ENCODE measurements around the gene IGSF11.

IGSF11 gene

DNA sequence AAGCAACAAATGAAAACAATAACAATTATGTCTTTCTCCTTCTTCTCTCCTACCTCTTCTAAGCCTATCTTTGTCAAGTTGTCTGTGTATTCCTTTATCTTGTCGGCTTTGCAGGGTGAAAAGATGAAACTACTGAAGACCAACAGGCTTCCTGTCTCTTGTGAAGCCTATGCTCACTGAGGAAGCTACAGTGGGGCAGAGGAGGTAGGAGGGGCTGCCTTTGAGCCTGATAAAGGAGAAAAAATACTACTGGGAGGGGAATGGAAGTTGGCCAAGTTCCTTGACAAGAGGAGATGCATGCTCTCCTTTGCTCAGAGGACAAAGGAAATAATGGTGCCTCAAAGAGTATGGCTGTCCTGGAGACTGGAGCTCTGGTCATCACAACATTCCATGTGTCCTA lies 92.0 kb downstream of the IGSF11 start:
- POLR2A ChIA-PET, result no interaction called here
- TF ChIP-seq CTBP1 (IDR thresholded peaks at IDR 0.05; ENCODE audit: borderline replicate concordance) (no peak), TARDBP (IDR thresholded peaks at IDR 0.05) (no peak), FOXA1 (IDR thresholded peaks at IDR 0.05) (no peak), SUZ12 (IDR thresholded peaks at IDR 0.05) (no peak), FOXM1 (IDR thresholded peaks at IDR 0.05; ENCODE audit: borderline replicate concordance) (no peak), ELF4 (IDR thresholded peaks at IDR 0.05) (no peak), LEF1 (IDR thresholded peaks at IDR 0.05; ENCODE audit: borderline replicate concordance) (no peak), FOXK2 (IDR thresholded peaks at IDR 0.05) (no peak), SP1 (IDR thresholded peaks at IDR 0.05) (no peak), L3MBTL2 (conservative IDR thresholded peaks at IDR 0.05) (no peak), ZNF384 (IDR thresholded peaks at IDR 0.05) (no peak)
- DNase-seq (ENCODE audit: extremely low spot score), result no peak
- CTCF ChIA-PET, result no interaction called here

DNA sequence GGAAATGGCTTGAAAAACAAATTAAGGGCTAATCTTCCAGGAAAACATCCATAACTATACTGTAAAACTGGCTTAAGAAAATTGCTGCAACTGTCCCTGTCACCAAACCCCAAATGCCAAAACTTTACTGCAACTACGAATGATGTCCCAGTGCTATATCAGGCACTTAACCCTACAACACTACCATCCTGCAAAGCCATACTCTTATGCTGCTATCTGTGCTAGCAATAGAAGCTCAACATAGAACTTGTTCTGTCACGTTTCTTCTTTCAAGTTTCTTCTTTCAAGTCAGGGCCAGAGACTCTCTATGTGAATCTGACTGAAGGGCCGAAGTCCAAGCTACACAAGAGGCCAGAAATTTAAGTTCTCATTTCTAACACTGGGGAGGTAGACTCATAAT lies 92.5 kb downstream of the IGSF11 start:
- ChIA-PET CTCF (no interaction called here), POLR2A (no interaction called here)
- DNase-seq (ENCODE audit: extremely low spot score), result no peak
- TF ChIP-seq CTBP1 (IDR thresholded peaks at IDR 0.05; ENCODE audit: borderline replicate concordance) (no peak), SP1 (IDR thresholded peaks at IDR 0.05) (no peak)

DNA sequence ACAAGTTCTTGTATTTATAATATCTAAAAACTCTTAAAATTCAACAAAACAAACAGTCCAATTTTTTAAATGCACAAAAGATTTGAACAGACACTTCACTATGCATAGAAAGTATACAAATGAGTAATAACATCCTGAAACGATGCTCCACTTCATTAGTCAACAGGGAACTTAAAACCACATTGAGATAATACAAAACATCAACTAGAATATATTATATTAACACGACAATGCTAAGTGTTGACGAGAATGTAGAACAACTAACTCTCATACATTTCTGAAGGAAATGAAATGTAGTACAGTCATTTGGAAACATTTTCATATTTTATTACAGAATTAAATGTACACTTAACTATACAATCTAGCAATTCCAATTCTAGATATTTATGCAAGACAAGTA lies 93.4 kb downstream of the IGSF11 start:
- TF ChIP-seq SUZ12 (IDR thresholded peaks at IDR 0.05), result no peak
- DNase-seq (ENCODE audit: extremely low spot score), result no peak
- ChIA-PET POLR2A (no interaction called here), CTCF (no interaction called here)

DNA sequence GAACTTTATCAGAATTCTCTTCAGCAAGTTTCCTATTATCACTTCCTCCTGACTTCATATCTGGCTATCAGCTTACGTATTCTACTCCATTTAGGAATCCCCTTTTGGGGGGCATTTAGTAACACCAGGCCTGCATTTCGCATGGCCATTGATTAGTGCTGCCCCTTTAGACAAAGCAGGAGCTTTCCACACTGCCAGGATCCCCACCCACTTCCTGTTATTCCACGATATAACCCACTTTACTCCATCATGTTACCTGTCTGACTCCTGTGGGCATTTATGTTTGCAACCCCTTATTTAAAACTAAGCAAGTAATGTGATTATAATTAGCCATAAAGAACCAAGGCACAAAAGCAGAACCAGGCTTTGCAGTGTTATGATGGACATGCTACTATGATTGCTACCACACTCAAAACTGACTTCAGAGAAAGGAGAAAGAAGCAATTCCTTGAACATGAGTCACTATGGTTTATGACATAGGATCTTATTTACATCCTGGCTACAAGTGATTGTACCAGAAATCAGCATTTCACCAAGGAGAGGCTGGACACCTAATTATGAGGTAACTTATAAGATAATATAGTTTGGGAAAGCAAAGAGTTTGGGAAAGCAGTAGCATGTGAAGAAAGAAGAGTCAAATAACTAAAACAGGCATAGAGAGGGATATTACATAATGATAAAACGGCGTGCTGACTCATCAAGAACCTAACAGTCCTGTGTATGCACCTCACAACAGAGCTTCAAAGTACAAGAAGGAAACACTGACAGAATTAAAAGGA lies 96.3 kb downstream of the IGSF11 start:
- DNase-seq (ENCODE audit: extremely low spot score), result no peak
- POLR2A ChIA-PET, result no interaction called here
- CTCF ChIA-PET, result no interaction called here
- TF ChIP-seq FOXA1 (IDR thresholded peaks at IDR 0.05), result no peak
- TF ChIP-seq FOXK2 (IDR thresholded peaks at IDR 0.05), result no peak
- no peak for TF ChIP-seq NFRKB (IDR thresholded peaks at IDR 0.05)
- no peak for TF ChIP-seq HDGF (IDR thresholded peaks at IDR 0.05; ENCODE audit: borderline replicate concordance)
- TF ChIP-seq ELF4 (IDR thresholded peaks at IDR 0.05), result no peak
- no peak for TF ChIP-seq BHLHE40 (IDR thresholded peaks at IDR 0.05; ENCODE audit: borderline replicate concordance)
- no peak for TF ChIP-seq SUZ12 (IDR thresholded peaks at IDR 0.05)
- TF ChIP-seq, protein P1, sequence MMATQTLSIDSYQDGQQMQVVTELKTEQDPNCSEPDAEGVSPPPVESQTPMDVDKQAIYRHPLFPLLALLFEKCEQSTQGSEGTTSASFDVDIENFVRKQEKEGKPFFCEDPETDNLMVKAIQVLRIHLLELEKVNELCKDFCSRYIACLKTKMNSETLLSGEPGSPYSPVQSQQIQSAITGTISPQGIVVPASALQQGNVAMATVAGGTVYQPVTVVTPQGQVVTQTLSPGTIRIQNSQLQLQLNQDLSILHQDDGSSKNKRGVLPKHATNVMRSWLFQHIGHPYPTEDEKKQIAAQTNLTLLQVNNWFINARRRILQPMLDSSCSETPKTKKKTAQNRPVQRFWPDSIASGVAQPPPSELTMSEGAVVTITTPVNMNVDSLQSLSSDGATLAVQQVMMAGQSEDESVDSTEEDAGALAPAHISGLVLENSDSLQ (IDR thresholded peaks at IDR 0.05), result no peak
- TF ChIP-seq ZNF384 (IDR thresholded peaks at IDR 0.05), result no peak
- TF ChIP-seq FOXM1 (IDR thresholded peaks at IDR 0.05; ENCODE audit: borderline replicate concordance), result no peak
- TF ChIP-seq L3MBTL2 (conservative IDR thresholded peaks at IDR 0.05), result no peak
- TF ChIP-seq ARNT (IDR thresholded peaks at IDR 0.05), result no peak
- TF ChIP-seq CTBP1 (IDR thresholded peaks at IDR 0.05; ENCODE audit: borderline replicate concordance), result no peak
- TF ChIP-seq SP1 (IDR thresholded peaks at IDR 0.05), result no peak
- no peak for TF ChIP-seq TARDBP (IDR thresholded peaks at IDR 0.05)
- TF ChIP-seq LEF1 (IDR thresholded peaks at IDR 0.05; ENCODE audit: borderline replicate concordance), result no peak

DNA sequence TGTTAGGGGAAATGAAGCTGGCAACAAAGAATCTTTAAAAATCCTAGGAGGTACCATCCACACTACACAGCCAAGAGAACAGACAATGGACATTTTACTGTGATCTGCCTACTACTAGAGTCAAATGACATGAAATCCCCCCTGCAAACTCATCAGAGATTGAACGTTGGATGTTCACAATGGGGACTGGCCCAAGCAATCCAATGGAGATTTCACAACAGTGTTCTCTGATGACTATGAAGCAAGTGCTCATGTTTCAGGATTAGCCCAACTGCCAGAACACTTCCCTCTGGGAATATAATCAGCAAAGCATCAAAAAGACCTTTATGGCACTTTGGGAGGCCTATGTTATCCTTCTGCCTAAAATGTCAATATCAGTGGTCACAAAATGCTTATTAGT lies 97.8 kb downstream of the IGSF11 start:
- DNase-seq (ENCODE audit: extremely low spot score), result no peak
- TF ChIP-seq SUZ12 (IDR thresholded peaks at IDR 0.05) (no peak), FOXM1 (IDR thresholded peaks at IDR 0.05; ENCODE audit: borderline replicate concordance) (no peak), NFRKB (IDR thresholded peaks at IDR 0.05) (no peak), HDGF (IDR thresholded peaks at IDR 0.05; ENCODE audit: borderline replicate concordance) (no peak), ELF4 (IDR thresholded peaks at IDR 0.05) (no peak), L3MBTL2 (conservative IDR thresholded peaks at IDR 0.05) (no peak), FOXK2 (IDR thresholded peaks at IDR 0.05) (no peak), BHLHE40 (IDR thresholded peaks at IDR 0.05; ENCODE audit: borderline replicate concordance) (no peak), ARNT (IDR thresholded peaks at IDR 0.05) (no peak), ZNF384 (IDR thresholded peaks at IDR 0.05) (no peak), LEF1 (IDR thresholded peaks at IDR 0.05; ENCODE audit: borderline replicate concordance) (no peak), SP1 (IDR thresholded peaks at IDR 0.05) (no peak), TARDBP (IDR thresholded peaks at IDR 0.05) (no peak), CTBP1 (IDR thresholded peaks at IDR 0.05; ENCODE audit: borderline replicate concordance) (no peak), FOXA1 (IDR thresholded peaks at IDR 0.05) (no peak)
- TF ChIP-seq, protein P1 (IDR thresholded peaks at IDR 0.05), result no peak
- ChIA-PET POLR2A (no interaction called here), CTCF (no interaction called here)

DNA sequence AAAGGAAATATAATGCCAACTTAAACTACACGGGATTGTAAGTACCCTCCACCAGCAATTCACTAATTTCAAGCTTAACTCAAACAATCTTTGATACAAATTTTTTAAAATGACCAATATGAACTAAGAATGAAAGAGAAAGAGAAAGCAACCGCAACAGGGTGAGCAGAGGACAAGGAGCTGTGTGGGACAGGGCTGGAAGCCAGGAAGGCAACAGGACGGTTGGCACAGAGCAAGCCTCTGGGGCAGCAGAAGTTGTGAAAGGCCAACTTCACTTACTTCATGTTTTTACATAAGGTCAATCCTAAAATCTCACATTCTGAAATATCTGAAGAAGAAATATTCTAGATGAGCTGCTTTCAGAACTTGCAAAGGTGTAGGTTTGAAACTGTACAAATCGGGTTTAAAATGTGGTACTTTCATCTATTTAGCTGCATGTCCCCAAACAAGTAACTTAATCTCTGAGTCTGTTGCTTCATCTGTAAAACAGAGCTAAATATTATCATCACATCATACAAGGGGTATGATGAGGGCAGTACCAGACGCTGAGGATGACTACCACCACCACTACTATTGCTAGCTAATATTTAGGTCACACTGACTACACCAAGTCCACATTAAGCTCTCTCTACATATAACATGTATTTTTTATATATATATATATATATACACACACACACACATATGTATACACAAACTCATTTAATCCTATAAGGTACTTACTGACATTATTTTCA lies 101.7 kb downstream of the IGSF11 start:
- CTCF ChIA-PET, result no interaction called here
- TF ChIP-seq ARNT (IDR thresholded peaks at IDR 0.05) (no peak), LEF1 (IDR thresholded peaks at IDR 0.05; ENCODE audit: borderline replicate concordance) (no peak), TARDBP (IDR thresholded peaks at IDR 0.05) (no peak), SUZ12 (IDR thresholded peaks at IDR 0.05) (no peak), SP1 (IDR thresholded peaks at IDR 0.05) (no peak), BHLHE40 (IDR thresholded peaks at IDR 0.05; ENCODE audit: borderline replicate concordance) (no peak), FOXA1 (IDR thresholded peaks at IDR 0.05) (no peak), FOXM1 (IDR thresholded peaks at IDR 0.05; ENCODE audit: borderline replicate concordance) (no peak), ZNF384 (IDR thresholded peaks at IDR 0.05) (no peak), L3MBTL2 (conservative IDR thresholded peaks at IDR 0.05) (no peak), NFRKB (IDR thresholded peaks at IDR 0.05) (no peak), HDGF (IDR thresholded peaks at IDR 0.05; ENCODE audit: borderline replicate concordance) (no peak), CTBP1 (IDR thresholded peaks at IDR 0.05; ENCODE audit: borderline replicate concordance) (no peak), FOXK2 (IDR thresholded peaks at IDR 0.05) (no peak), ELF4 (IDR thresholded peaks at IDR 0.05) (no peak)
- TF ChIP-seq, protein P1 (IDR thresholded peaks at IDR 0.05), result no peak

More for the DNA sequence above, 101.7 kb downstream of the IGSF11 start:
- POLR2A ChIA-PET, result no interaction called here
- DNase-seq (ENCODE audit: extremely low spot score), result no peak
